HepG2 (cell line): Measurements from ENCODE around the gene IGFL2. TPM values are rescaled to one million over a fixed set of nuclear protein-coding genes. Genes with fewer than 3 reads are reported as not detected.

Source experiments
- ATAC-seq: fragments of 200-7000 bp; cut with Tn5 transposase; 3 replicates; pipeline ENCODE4 v1.9.1; 2020; ENCODE audit warnings: mild to moderate bottlenecking, moderate library complexity
- BruUV-seq: library from RNA; stranded (reverse); fragments of 400-500 nt; replicated peaks from 2 replicates; lab custom pipeline; 2021; lab: Mats Ljungman, UMichigan
- CTCF ChIA-PET: fragments of 300-600 bp; formaldehyde crosslinking; extraction: SDS; loops from one replicate; lab custom pipeline; 2021; ENCODE audit warnings: low total read pairs, inconsistent platforms, low intra/inter-chr PET ratio; lab: Yijun Ruan, JAX
- POLR2A ChIA-PET: fragments of 350-600 bp; sonication (Branson Sonifier 250); formaldehyde crosslinking; loops from one replicate; lab custom pipeline; 2020; ENCODE audit warnings: antibody characterized with exemption, inconsistent platforms; lab: Yijun Ruan, JAX
- DNase-seq: peaks from one replicate; pipeline ENCODE4 v3.0.0-alpha.2; 2015; ENCODE audit warnings: low spot score
- FAIRE-seq: peaks from 3 replicates; lab custom pipeline; 2011; peaks lifted over from hg19 to GRCh38; lab: Jason Lieb, UNC
- H2AFZ ChIP-seq: one replicate; pipeline ENCODE4 v1.6.1; 2011; ENCODE audit warnings: low read length, inconsistent platforms
- H3K27ac ChIP-seq: fragments of 300-600 bp; 3 replicates; pipeline ENCODE4 v1.8.0; 2011; ENCODE audit warnings: mixed run types, mild to moderate bottlenecking, mixed read lengths, low read length, inconsistent platforms; ENCODE audit not compliant: insufficient read depth; ENCODE audit errors: extremely low read length
- H3K27me3 ChIP-seq, 2 experiments: fragments of 200-600 bp in 1 of 2; 2 replicates in 1 of 2; 3 replicates in 1 of 2; pipeline versions ENCODE4 v1.6.0 to v1.8.0; 2011; ENCODE audit warnings: low read length in 2 of 2, mild to moderate bottlenecking in 2 of 2, moderate library complexity in 2 of 2, inconsistent platforms in 1 of 2; ENCODE audit not compliant: insufficient read depth in 2 of 2, control insufficient read depth in 1 of 2
- H3K36me3 ChIP-seq, 2 experiments: fragments of 200-600 bp in 1 of 2; replicated peaks in 1 of 2; 2 replicates in 1 of 2; 3 replicates in 1 of 2; pipeline versions ENCODE4 v1.5.1 to v1.8.0; 2011; ENCODE audit warnings: low read length in 2 of 2, inconsistent platforms in 1 of 2; ENCODE audit not compliant: insufficient read depth in 2 of 2, control insufficient read depth in 1 of 2
- H3K4me1 ChIP-seq: 2 replicates; pipeline ENCODE4 v1.5.1; 2012; ENCODE audit warnings: low read length, inconsistent platforms; ENCODE audit not compliant: insufficient read depth
- H3K4me2 ChIP-seq: 2 replicates; pipeline ENCODE4 v1.6.0; 2011; ENCODE audit warnings: low read depth, low read length, inconsistent platforms
- H3K4me3 ChIP-seq, 3 experiments: fragments of 200-600 bp in 1 of 3; sonication (generic), shearing (Covaris generic) in 1 of 3; replicated peaks in 1 of 3; 2 replicates each; pipeline ENCODE4 v1.5.1; 2011 to 2016; ENCODE audit warnings: low read length in 3 of 3, inconsistent platforms in 2 of 3, low read depth in 2 of 3, mild to moderate bottlenecking in 2 of 3, control low read depth in 1 of 3, mixed read lengths in 1 of 3; ENCODE audit not compliant: insufficient read depth in 1 of 3
- H3K79me2 ChIP-seq: one replicate; pipeline ENCODE4 v1.6.1; 2011; ENCODE audit warnings: low read length, inconsistent platforms; ENCODE audit not compliant: insufficient read depth
- H3K9ac ChIP-seq: 2 replicates; pipeline ENCODE4 v1.6.0; 2011; ENCODE audit warnings: mild to moderate bottlenecking, low read depth, low read length, inconsistent platforms; ENCODE audit not compliant: insufficient read depth
- H3K9me3 ChIP-seq: 2 replicates; pipeline ENCODE4 v1.5.1; 2012; ENCODE audit warnings: mild to moderate bottlenecking, low read length
- H4K20me1 ChIP-seq: 2 replicates; pipeline ENCODE4 v1.6.0; 2011; ENCODE audit warnings: inconsistent platforms, mild to moderate bottlenecking, low read length, moderate library complexity; ENCODE audit not compliant: insufficient read depth
- BRD4 ChIP-seq: sonication (generic); formaldehyde crosslinking; IDR thresholded peaks from 2 replicates; pipeline ENCODE4 v1.4.0; 2020; ENCODE audit warnings: missing genetic modification reagents
- MEIS2 ChIP-seq: sonication (generic); formaldehyde crosslinking; IDR thresholded peaks from 2 replicates; pipeline ENCODE4 v1.9.0; 2021; ENCODE audit warnings: mild to moderate bottlenecking, missing genetic modification reagents
- NFIB ChIP-seq: sonication (generic); formaldehyde crosslinking; IDR thresholded peaks from 2 replicates; pipeline ENCODE4 v1.9.0; 2021; ENCODE audit warnings: missing genetic modification reagents, mild to moderate bottlenecking, borderline replicate concordance
- TAF1 ChIP-seq: sonication (generic); formaldehyde crosslinking; IDR thresholded peaks from 2 replicates; pipeline ENCODE4 v1.4.0; 2020; ENCODE audit warnings: missing genetic modification reagents
- ZBTB20 ChIP-seq: sonication (generic); formaldehyde crosslinking; IDR thresholded peaks from 2 replicates; pipeline ENCODE4 v1.8.1; 2023; ENCODE audit warnings: missing genetic modification reagents, low read depth, mild to moderate bottlenecking, borderline replicate concordance
- WGBS: methylation state at CpG from one replicate; pipeline ENCODE4 v1.1.6; 2017; ENCODE audit warnings: low lambda C conversion rate; 5-methylcytosine and 5-hydroxymethylcytosine counted together
- in situ Hi-C: cut with HindIII; loops from 2 replicates; pipeline ENCODE4 v1.10.0; 2017; ENCODE audit warnings: low pct_unique_long_range_greater_than_20kb; ENCODE audit not compliant: extremely low pct_ligation_motif_present
- intact Hi-C: fragments of 100-400 bp; cut with micrococcal nuclease; formaldehyde crosslinking; loops from one replicate; pipeline ENCODE4 v1.10.0; 2022; ENCODE audit not compliant: unreplicated experiment
- polyA plus RNA-seq, 8 experiments: library from polyadenylated mRNA; depleted of rRNA in 3 of 8; stranded (reverse) in 7 of 8; unstranded in 1 of 8; fragments of >200 nt; fragmentation: Illumina TruSeq in 4 of 8; extraction: Trizol in 4 of 8; gene quantifications; 2 replicates each; pipeline versions ENCODE4 v1.2.1 to v1.2.3, GENCODE V29; 2011 to 2016; ENCODE audit warnings: low read depth in 4 of 8, missing spikeins in 1 of 8, mixed read lengths in 1 of 8; ENCODE audit not compliant: insufficient read depth in 1 of 8
- total RNA-seq, 5 experiments: library from RNA; depleted of rRNA; stranded (reverse); fragments of >200 nt; fragmentation: Illumina TruSeq; extraction: Trizol; gene quantifications; 2 replicates each; pipeline ENCODE4 v1.2.3, GENCODE V29; 2016; ENCODE audit warnings: low read depth in 1 of 5
- TF ChIP-seq, protein P1 (sequence below): IDR thresholded peaks from 2 replicates; pipeline ENCODE4 v1.6.1; 2016; ENCODE audit warnings: low read depth, missing genetic modification reagents, missing compliant biosample characterization

The IGFL2 gene
- total and polyA plus RNA-seq, 2 of the 13 experiments (the other 11 are each of a cell fraction or from before 2014, with no cell fraction given), result not detected

DNA sequence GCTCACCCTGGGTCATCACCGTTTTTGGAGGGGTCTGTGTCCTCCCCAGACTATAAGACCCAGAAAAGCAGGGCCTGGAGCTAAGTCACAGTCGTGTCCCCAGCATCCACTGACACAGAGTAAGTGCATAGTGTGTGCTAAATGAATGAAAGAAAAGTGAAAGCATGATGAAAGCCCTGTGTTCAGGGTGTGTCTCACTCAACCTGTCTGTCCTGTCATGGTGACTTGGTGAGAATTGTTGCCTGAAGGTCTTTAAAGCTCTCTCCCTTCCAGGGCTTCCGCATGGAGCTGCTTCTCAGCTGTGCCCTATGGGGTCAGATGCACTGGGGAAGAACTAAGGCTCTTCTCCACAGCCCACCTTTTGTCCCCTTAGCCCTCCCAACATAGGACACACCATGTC lies 61.0 kb downstream of the IGFL2 start (continued):
- TF ChIP-seq, protein P1, sequence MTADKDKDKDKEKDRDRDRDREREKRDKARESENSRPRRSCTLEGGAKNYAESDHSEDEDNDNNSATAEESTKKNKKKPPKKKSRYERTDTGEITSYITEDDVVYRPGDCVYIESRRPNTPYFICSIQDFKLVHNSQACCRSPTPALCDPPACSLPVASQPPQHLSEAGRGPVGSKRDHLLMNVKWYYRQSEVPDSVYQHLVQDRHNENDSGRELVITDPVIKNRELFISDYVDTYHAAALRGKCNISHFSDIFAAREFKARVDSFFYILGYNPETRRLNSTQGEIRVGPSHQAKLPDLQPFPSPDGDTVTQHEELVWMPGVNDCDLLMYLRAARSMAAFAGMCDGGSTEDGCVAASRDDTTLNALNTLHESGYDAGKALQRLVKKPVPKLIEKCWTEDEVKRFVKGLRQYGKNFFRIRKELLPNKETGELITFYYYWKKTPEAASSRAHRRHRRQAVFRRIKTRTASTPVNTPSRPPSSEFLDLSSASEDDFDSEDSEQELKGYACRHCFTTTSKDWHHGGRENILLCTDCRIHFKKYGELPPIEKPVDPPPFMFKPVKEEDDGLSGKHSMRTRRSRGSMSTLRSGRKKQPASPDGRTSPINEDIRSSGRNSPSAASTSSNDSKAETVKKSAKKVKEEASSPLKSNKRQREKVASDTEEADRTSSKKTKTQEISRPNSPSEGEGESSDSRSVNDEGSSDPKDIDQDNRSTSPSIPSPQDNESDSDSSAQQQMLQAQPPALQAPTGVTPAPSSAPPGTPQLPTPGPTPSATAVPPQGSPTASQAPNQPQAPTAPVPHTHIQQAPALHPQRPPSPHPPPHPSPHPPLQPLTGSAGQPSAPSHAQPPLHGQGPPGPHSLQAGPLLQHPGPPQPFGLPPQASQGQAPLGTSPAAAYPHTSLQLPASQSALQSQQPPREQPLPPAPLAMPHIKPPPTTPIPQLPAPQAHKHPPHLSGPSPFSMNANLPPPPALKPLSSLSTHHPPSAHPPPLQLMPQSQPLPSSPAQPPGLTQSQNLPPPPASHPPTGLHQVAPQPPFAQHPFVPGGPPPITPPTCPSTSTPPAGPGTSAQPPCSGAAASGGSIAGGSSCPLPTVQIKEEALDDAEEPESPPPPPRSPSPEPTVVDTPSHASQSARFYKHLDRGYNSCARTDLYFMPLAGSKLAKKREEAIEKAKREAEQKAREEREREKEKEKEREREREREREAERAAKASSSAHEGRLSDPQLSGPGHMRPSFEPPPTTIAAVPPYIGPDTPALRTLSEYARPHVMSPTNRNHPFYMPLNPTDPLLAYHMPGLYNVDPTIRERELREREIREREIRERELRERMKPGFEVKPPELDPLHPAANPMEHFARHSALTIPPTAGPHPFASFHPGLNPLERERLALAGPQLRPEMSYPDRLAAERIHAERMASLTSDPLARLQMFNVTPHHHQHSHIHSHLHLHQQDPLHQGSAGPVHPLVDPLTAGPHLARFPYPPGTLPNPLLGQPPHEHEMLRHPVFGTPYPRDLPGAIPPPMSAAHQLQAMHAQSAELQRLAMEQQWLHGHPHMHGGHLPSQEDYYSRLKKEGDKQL (CRISPR knock-in tag), result no peak
- TF ChIP-seq NFIB (CRISPR knock-in tag), result no peak
- TF ChIP-seq, all 625 proteins: peak for 0

DNA sequence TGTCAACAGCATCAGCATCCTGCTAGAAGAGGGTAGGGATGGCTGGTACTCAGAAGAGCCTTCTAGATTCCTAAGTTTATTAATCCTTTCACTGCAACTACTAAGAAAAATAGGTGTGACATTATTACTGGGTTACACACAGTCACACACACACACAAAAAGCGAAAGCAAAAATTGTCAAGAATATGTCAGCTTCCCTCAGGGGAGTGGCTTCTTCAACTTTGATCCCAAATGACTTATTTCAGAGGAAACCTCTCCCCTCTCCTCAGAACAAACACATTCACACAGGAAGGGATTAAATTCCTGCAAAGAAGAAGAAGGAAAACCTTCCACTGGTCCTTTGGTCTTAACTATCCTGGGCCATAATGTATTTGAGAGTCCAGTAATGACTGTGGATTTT lies 61.4 kb downstream of the IGFL2 start:
- 14% methylated on average over 1 of the region's 1 CpG for WGBS

More for the DNA sequence above, 61.4 kb downstream of the IGFL2 start:
- H3K27ac ChIP-seq, result no peak overlapping the region
- ATAC-seq (no peak), FAIRE-seq (no peak), DNase-seq (no peak)
- no TSS peak for BruUV-seq
- H3K36me3 ChIP-seq, result no peaks in the 10 kb centered on the region
- intact Hi-C loops (no loop called here), in situ Hi-C loops (no loop called here)
- no peaks in the 10 kb centered on the region for H4K20me1 ChIP-seq
- no peak overlapping the region for H3K9ac ChIP-seq
- CTCF ChIA-PET, result no interaction called here
- H3K9me3 ChIP-seq, result no peaks in the 10 kb centered on the region
- no peak for TF ChIP-seq BRD4
- TF ChIP-seq MEIS2 (CRISPR knock-in tag), result no peak
- TF ChIP-seq TAF1 (CRISPR knock-in tag), result no peak
- no peak for TF ChIP-seq ZBTB20 (CRISPR knock-in tag)
- H2AFZ ChIP-seq, result no peak overlapping the region
- no peak overlapping the region for H3K4me3 ChIP-seq
- H3K27me3 ChIP-seq, result peaks cover 0 to 24% of the 10 kb centered on the region in 2 experiments; a peak in 2 of 5 replicates
- H3K79me2 ChIP-seq, result no peaks in the 10 kb centered on the region
- H3K4me2 ChIP-seq, result no peak overlapping the region
- POLR2A ChIA-PET, result no interaction called here
- H3K4me1 ChIP-seq, result no peaks in the 10 kb centered on the region
